A549 (cell line): ENCODE measurements around the gene CD7. TPM values are rescaled to one million over a fixed set of nuclear protein-coding genes. Genes with fewer than 3 reads are reported as not detected.

ENCODE experiments used
- ATAC-seq, 2 experiments: fragments of 200-7000 bp in 1 of 2; fragments of >200 bp in 1 of 2; cut with Nextera tagmentation in 1 of 2; cut with Tn5 transposase in 1 of 2; 3 replicates each; pipeline versions ENCODE4 v1.8.0 to v1.9.1; 2018 to 2020; ENCODE audit warnings: mild to moderate bottlenecking in 1 of 2, moderate library complexity in 1 of 2
- CTCF ChIA-PET: fragments of 300-600 bp; sonication (Branson Sonifier 250); formaldehyde crosslinking; extraction: SDS; loops from one replicate; lab custom pipeline; 2021; ENCODE audit warnings: antibody characterized with exemption, inconsistent platforms; lab: Yijun Ruan, JAX
- POLR2A ChIA-PET: fragments of 350-600 bp; formaldehyde crosslinking; extraction: SDS; loops from one replicate; lab custom pipeline; 2021; ENCODE audit warnings: antibody characterized with exemption, inconsistent platforms; lab: Yijun Ruan, JAX
- DNase-seq, 2 experiments: peaks; one replicate each; pipeline versions ENCODE4 v3.0.0 to v3.0.0-alpha.2; 2011 to 2016; ENCODE audit warnings: low read depth in 1 of 2, low spot score in 1 of 2
- FAIRE-seq: peaks from 2 replicates; lab custom pipeline; 2011; peaks lifted over from hg19 to GRCh38; lab: Jason Lieb, UNC
- H3K27ac ChIP-seq, 2 experiments: fragments of >200 bp; sonication (Bioruptor Twin); formaldehyde crosslinking; 3 replicates each; pipeline ENCODE4 v1.5.1; 2016 to 2017
- H3K4me1 ChIP-seq: fragments of >200 bp; sonication (Bioruptor Twin); formaldehyde crosslinking; 3 replicates; pipeline ENCODE4 v1.6.1; 2016
- H3K4me2 ChIP-seq: fragments of >200 bp; sonication (Bioruptor Twin); formaldehyde crosslinking; 3 replicates; pipeline ENCODE4 v1.6.1; 2016
- H3K4me3 ChIP-seq: fragments of >200 bp; sonication (Bioruptor Twin); formaldehyde crosslinking; 3 replicates; pipeline ENCODE4 v1.5.1; 2016
- H3K9me3 ChIP-seq: fragments of >200 bp; sonication (Bioruptor Twin); formaldehyde crosslinking; 3 replicates; pipeline ENCODE4 v1.6.1; 2016
- BHLHE40 ChIP-seq: IDR thresholded peaks from 2 replicates; pipeline ENCODE4 v1.6.1; 2012; ENCODE audit warnings: low read depth, low read length, inconsistent platforms
- CHD4 ChIP-seq: fragments of 200-600 bp; sonication (generic); IDR thresholded peaks from 2 replicates; pipeline ENCODE4 v1.6.1; 2016; ENCODE audit warnings: antibody characterized with exemption, mild to moderate bottlenecking, borderline replicate concordance
- EHF ChIP-seq: fragments of 250-450 bp; sonication (Bioruptor Pico); IDR thresholded peaks from 2 replicates; pipeline ENCODE4 v1.5.0; 2020; ENCODE audit warnings: mild to moderate bottlenecking
- EP300 ChIP-seq, 2 experiments: fragments of >200 bp; sonication (Bioruptor Twin); formaldehyde crosslinking; IDR thresholded peaks; 2 replicates in 1 of 2; 3 replicates in 1 of 2; pipeline ENCODE4 v1.6.1; 2016 to 2017
- FOSB ChIP-seq: fragments of 250-450 bp; sonication (Bioruptor Pico); IDR thresholded peaks from 2 replicates; pipeline ENCODE4 v1.5.0; 2020; ENCODE audit warnings: mild to moderate bottlenecking, moderate library complexity
- FOXS1 ChIP-seq: fragments of 250-450 bp; sonication (Bioruptor Pico); IDR thresholded peaks from 2 replicates; pipeline ENCODE4 v1.5.0; 2020; ENCODE audit warnings: mild to moderate bottlenecking, moderate library complexity
- HOXB5 ChIP-seq: fragments of 250-450 bp; sonication (Bioruptor Pico); IDR thresholded peaks from 2 replicates; pipeline ENCODE4 v1.5.0; 2020; ENCODE audit warnings: mild to moderate bottlenecking, moderate library complexity
- JUN ChIP-seq, 2 experiments: fragments of >200 bp; sonication (Bioruptor Twin); formaldehyde crosslinking; IDR thresholded peaks; 2 replicates in 1 of 2; 3 replicates in 1 of 2; pipeline ENCODE4 v1.6.1; 2016 to 2017
- KDM1A ChIP-seq: fragments of 200-600 bp; sonication (generic); IDR thresholded peaks from 2 replicates; pipeline ENCODE4 v1.6.1; 2016; ENCODE audit warnings: low read depth, mild to moderate bottlenecking
- NFE2L2 ChIP-seq: fragments of 150-350 bp; conservative IDR thresholded peaks from 2 replicates; pipeline ENCODE4 v1.6.1; 2014; ENCODE audit warnings: low read length
- PHF8 ChIP-seq: fragments of 200-600 bp; sonication (generic); IDR thresholded peaks from 2 replicates; pipeline ENCODE4 v1.6.1; 2016; ENCODE audit warnings: low read depth, mild to moderate bottlenecking, antibody characterized with exemption, moderate library complexity, borderline replicate concordance
- POLR2AphosphoS2 ChIP-seq: conservative IDR thresholded peaks from 2 replicates; pipeline ENCODE4 v1.6.1; 2012; ENCODE audit warnings: low read length, improper control_type of control experiment, inconsistent platforms
- RCOR1 ChIP-seq: fragments of 150-350 bp; IDR thresholded peaks from 2 replicates; pipeline ENCODE4 v1.6.1; 2014; ENCODE audit warnings: antibody characterized with exemption, low read length, low read depth
- RFX5 ChIP-seq: fragments of 450-650 bp; IDR thresholded peaks from 2 replicates; pipeline ENCODE4 v1.7.1; 2014; ENCODE audit warnings: antibody characterized with exemption, mild to moderate bottlenecking, moderate library complexity
- RNF2 ChIP-seq: fragments of 200-600 bp; sonication (generic); IDR thresholded peaks from 2 replicates; pipeline ENCODE4 v1.6.1; 2016; ENCODE audit warnings: low read depth, mild to moderate bottlenecking, antibody characterized with exemption, moderate library complexity, borderline replicate concordance
- SMC3 ChIP-seq: fragments of >200 bp; sonication (Bioruptor Twin); formaldehyde crosslinking; IDR thresholded peaks from 3 replicates; pipeline ENCODE4 v1.6.1; 2018; ENCODE audit warnings: inconsistent platforms
- SREBF2 ChIP-seq: fragments of 450-650 bp; IDR thresholded peaks from 2 replicates; pipeline ENCODE4 v1.6.1; 2014; ENCODE audit warnings: mild to moderate bottlenecking, moderate library complexity
- TP53 ChIP-seq: fragments of 250-450 bp; sonication (Bioruptor Pico); IDR thresholded peaks from 2 replicates; pipeline ENCODE4 v1.5.0; 2021; ENCODE audit warnings: mild to moderate bottlenecking, moderate library complexity
- ZC3H11A ChIP-seq: fragments of 450-650 bp; IDR thresholded peaks from 2 replicates; pipeline ENCODE4 v1.6.1; 2014; ENCODE audit warnings: antibody characterized with exemption, mild to moderate bottlenecking
- ZFP36 ChIP-seq: fragments of 450-650 bp; IDR thresholded peaks from 2 replicates; pipeline ENCODE4 v1.6.1; 2014; ENCODE audit warnings: borderline replicate concordance; ENCODE audit not compliant: partially characterized antibody
- ZSCAN20 ChIP-seq: fragments of 250-450 bp; sonication (Bioruptor Pico); IDR thresholded peaks from 2 replicates; pipeline ENCODE4 v1.8.0; 2022; ENCODE audit warnings: mild to moderate bottlenecking, moderate library complexity
- WGBS: methylation state at CpG from one replicate; pipeline ENCODE4 v1.1.6; 2017; ENCODE audit errors: missing lambda C conversion rate; 5-methylcytosine and 5-hydroxymethylcytosine counted together
- polyA plus RNA-seq, 4 experiments: library from polyadenylated mRNA; depleted of rRNA in 3 of 4; stranded (reverse); fragments of >200 nt; fragmentation: RNase III in 1 of 4; extraction: RNeasy Plus Mini Kit Qiagen cat#74134 plus additional on column Dnase treatment in 1 of 4; gene quantifications; 2 replicates in 3 of 4; 3 replicates in 1 of 4; pipeline ENCODE4 v1.2.3, GENCODE V29; 2011 to 2017
- TF ChIP-seq, protein P1 (sequence below): IDR thresholded peaks from 2 replicates; pipeline ENCODE4 v1.6.1; 2012
- TF ChIP-seq, protein P2 (sequence below): fragments of >200 bp; sonication (Bioruptor Twin); formaldehyde crosslinking; IDR thresholded peaks from 3 replicates; pipeline ENCODE4 v1.5.1; 2016
- TF ChIP-seq, protein P3 (sequence below): fragments of 450-650 bp; IDR thresholded peaks from 2 replicates; pipeline ENCODE4 v1.6.1; 2014; ENCODE audit warnings: antibody characterized with exemption
- TF ChIP-seq, protein P4 (sequence below): fragments of 150-350 bp; IDR thresholded peaks from 2 replicates; pipeline ENCODE4 v1.6.1; 2014; ENCODE audit warnings: low read depth, mild to moderate bottlenecking, low read length

Gene CD7
- polyA plus RNA-seq, 2 of the 4 experiments (the other 2 are of a cell fraction) = not detected

DNA sequence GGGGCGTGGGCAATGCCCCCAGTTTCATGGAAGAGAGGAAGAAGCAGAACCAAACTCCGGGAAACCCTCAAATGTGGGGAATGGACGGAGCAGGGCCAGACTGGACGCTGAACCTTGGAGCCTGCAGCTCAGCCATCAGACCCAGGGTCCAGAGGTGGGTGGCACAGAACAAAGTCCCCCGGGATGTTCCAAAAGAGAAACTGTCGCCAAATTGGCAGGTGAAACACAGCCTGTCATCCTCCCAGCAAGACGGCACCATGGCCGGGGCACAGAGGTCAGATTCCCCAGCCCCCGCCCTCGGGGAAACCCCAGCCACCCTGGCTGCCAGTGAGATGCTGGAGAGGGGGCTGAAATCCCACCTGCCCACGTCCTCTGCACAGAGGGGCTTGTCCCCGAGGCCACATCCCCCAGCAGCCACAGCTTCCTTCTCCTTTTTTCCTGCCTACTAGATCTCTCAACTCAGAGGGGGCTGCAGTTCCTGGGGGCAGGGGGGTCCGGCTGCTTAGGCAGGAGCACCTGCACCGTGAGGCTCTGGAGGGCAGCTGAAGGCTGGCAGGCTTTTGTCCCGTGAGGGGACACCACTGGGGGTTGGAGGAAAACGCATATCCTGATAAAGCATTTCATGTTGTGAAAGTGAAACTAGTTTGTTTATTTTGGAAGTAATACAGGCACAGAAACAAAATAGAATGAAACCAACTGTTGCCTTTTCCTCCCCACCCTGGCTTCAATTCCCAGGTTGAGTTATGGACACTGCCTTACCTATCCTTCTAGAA, 17.4 kb upstream of the CD7 start:
- Histone ChIP-seq H3K4me1 (peaks cover 59% of the 10 kb centered on the region), H3K4me3 (no peak overlapping the region; the same call in 2 of the 3 replicates)
- TF ChIP-seq CHD4 (no peak), NFE2L2 (no peak), FOXS1 (CRISPR knock-in tag) (no peak), SMC3 (no peak), ZFP36 (no peak), RNF2 (no peak), JUN (IDR thresholded peaks at IDR 0.05) (no peak), HOXB5 (no peak)
- TF ChIP-seq, protein P1, sequence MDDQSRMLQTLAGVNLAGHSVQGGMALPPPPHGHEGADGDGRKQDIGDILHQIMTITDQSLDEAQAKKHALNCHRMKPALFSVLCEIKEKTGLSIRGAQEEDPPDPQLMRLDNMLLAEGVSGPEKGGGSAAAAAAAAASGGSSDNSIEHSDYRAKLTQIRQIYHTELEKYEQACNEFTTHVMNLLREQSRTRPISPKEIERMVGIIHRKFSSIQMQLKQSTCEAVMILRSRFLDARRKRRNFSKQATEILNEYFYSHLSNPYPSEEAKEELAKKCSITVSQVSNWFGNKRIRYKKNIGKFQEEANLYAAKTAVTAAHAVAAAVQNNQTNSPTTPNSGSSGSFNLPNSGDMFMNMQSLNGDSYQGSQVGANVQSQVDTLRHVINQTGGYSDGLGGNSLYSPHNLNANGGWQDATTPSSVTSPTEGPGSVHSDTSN = no peak
- TF ChIP-seq, all 56 proteins: peak for 0
- CTCF ChIA-PET = interaction anchor here (0.6 to 15.6 kb wide), 7 partner anchors 9 to 93 kb away, joined by 3 to 343 read pairs (median 37); no protein-coding TSS in a partner anchor
- ATAC-seq = no peak
- WGBS = 48% methylated on average over 16 of the region's 16 CpGs
- POLR2A ChIA-PET = no interaction called here
- FAIRE-seq = no peak
- H3K4me2 ChIP-seq = peak overlapping the region; percentile 98
- DNase-seq = no peak
- no peaks in the 10 kb centered on the region for H3K9me3 ChIP-seq
- peak overlapping the region; percentile 43 to 93 for H3K27ac ChIP-seq

DNA sequence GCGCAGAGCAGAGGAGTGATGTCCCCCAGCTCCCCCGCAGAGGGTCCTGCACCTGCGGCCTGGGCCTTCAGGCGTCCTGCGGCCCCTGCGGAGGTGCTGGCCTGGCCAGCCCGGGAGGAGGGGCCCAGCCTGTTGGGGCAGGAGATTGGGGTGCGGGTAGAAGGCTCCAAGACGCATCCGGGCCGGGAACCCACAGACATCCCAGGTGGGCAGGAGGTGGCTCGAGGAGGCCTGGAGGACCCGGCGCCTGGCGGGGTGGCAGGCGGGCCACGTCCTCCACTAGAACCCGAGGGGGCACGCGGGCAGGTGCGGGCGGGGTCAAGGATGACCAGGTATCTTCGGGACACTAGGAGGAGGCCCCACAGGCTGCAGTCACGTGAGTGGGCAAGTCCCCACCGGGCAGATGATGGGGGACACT, 16.8 kb upstream of the CD7 start:
- no peak for DNase-seq
- ChIA-PET CTCF (interaction anchor here (0.6 to 15.6 kb wide), 8 partner anchors 9 to 95 kb away, joined by 3 to 343 read pairs (median 28); no protein-coding TSS in a partner anchor), POLR2A (no interaction called here)
- no peak for FAIRE-seq
- Histone ChIP-seq H3K4me2 (peak overlapping the region; percentile 98), H3K9me3 (no peaks in the 10 kb centered on the region), H3K27ac (peak overlapping the region in 1 of 2 experiments; percentile 93; a peak in 3 of 6 replicates), H3K4me3 (no peak overlapping the region), H3K4me1 (peaks cover 55% of the 10 kb centered on the region)
- ATAC-seq = no peak
- TF ChIP-seq, protein P2, sequence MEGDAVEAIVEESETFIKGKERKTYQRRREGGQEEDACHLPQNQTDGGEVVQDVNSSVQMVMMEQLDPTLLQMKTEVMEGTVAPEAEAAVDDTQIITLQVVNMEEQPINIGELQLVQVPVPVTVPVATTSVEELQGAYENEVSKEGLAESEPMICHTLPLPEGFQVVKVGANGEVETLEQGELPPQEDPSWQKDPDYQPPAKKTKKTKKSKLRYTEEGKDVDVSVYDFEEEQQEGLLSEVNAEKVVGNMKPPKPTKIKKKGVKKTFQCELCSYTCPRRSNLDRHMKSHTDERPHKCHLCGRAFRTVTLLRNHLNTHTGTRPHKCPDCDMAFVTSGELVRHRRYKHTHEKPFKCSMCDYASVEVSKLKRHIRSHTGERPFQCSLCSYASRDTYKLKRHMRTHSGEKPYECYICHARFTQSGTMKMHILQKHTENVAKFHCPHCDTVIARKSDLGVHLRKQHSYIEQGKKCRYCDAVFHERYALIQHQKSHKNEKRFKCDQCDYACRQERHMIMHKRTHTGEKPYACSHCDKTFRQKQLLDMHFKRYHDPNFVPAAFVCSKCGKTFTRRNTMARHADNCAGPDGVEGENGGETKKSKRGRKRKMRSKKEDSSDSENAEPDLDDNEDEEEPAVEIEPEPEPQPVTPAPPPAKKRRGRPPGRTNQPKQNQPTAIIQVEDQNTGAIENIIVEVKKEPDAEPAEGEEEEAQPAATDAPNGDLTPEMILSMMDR = no peak
- TF ChIP-seq EP300 (IDR thresholded peaks at IDR 0.05) (no peak), SREBF2 (no peak), TP53 (CRISPR knock-in tag) (no peak), RNF2 (no peak), KDM1A (no peak), EHF (CRISPR knock-in tag) (no peak), ZC3H11A (no peak), BHLHE40 (no peak), PHF8 (no peak), RFX5 (no peak), RCOR1 (no peak), POLR2AphosphoS2 (no peak), FOSB (CRISPR knock-in tag) (no peak), ZSCAN20 (CRISPR knock-in tag) (no peak)
- TF ChIP-seq, protein P3, sequence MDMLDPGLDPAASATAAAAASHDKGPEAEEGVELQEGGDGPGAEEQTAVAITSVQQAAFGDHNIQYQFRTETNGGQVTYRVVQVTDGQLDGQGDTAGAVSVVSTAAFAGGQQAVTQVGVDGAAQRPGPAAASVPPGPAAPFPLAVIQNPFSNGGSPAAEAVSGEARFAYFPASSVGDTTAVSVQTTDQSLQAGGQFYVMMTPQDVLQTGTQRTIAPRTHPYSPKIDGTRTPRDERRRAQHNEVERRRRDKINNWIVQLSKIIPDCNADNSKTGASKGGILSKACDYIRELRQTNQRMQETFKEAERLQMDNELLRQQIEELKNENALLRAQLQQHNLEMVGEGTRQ = no peak
- TF ChIP-seq, protein P1 = no peak
- TF ChIP-seq, protein P4, sequence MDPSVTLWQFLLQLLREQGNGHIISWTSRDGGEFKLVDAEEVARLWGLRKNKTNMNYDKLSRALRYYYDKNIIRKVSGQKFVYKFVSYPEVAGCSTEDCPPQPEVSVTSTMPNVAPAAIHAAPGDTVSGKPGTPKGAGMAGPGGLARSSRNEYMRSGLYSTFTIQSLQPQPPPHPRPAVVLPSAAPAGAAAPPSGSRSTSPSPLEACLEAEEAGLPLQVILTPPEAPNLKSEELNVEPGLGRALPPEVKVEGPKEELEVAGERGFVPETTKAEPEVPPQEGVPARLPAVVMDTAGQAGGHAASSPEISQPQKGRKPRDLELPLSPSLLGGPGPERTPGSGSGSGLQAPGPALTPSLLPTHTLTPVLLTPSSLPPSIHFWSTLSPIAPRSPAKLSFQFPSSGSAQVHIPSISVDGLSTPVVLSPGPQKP = no peak
- 92% methylated on average over 24 of the region's 25 CpGs for WGBS
